ENCODE measurements around the gene CCR9.
"Not testable (repeated sequence)": the region's sequence is repeated elsewhere in the genome, so short reads cannot be mapped to it uniquely, and the experiment has no call there.

CCR9 gene

DNA sequence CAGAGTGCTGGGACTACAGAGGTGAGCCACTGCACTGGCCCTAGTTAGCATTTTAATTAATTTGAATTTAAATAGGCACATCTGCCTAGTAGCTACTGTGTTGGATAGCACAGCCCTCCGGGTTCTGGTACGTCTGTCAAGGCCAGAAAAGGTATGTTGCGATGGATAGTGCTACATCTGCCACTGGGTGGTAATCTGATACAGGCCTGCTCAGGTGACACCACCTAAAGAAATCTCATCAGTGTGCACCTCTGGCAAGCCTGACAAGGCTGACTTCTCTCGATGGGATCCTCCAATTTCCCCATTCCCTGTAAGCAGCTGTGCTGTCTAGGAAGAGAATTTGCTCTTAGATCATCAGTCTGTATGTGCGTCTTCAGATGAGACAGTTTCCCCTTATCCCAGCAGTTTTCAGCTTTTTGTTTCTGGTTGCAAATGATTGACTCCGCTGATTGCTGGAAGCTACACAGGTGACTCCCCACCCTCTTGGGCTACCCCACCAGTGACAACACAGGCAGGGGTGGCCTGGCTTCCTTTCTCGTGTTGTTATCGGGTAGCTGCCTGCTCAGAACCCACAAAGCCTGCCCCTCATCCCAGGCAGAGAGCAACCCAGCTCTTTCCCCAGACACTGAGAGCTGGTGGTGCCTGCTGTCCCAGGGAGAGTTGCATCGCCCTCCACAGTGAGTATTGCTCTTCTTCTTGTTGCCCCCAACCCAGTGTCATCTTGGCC, at the start of gene CCR9:
TSS of gene CCR9 (plus strand) at position 565 of the 727 bp plus-strand sequence. CDS start 8,391 bp downstream, outside the sequence.
- H3K9ac ChIP-seq, result no peak within 1 kb of the TSS
- H3K27ac ChIP-seq, result no peak within 1 kb of the TSS
- H3K4me3 ChIP-seq, result no peak within 1 kb of the TSS
- H3K27me3 ChIP-seq, result no peaks in the 10 kb centered on the region
- TF ChIP-seq Cebpa-rat (IDR thresholded peaks at IDR 0.05), result no peak
- no peaks in the 10 kb centered on the region for H4K20me1 ChIP-seq
- H3K36me3 ChIP-seq, result no peaks in the 10 kb centered on the region
- peaks cover 27% of the 10 kb centered on the region for H3K4me1 ChIP-seq
- no peak within 1 kb of the TSS for H3K4me2 ChIP-seq
- H3K9me3 ChIP-seq, result no peaks in the 10 kb centered on the region

DNA sequence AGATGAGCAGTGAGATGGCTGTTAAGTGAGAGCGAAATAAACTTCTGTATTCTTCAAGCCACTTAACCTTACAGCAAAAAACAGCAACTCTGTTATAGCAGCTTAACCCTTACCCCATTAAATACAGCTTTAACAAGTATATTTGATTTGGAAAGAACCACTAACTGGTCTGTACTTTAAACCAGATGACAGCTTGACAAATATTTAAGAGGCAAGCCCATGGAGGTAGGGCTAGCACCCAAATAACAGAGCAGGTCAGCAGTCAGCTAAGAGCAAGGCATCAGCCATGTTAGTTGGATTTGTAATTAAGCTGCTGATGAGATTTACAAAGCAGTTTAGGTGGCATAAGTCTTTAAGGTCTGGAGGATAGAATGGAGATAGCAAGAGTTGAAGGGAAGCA, 47.9 kb upstream of the CCR9 start:
- Histone ChIP-seq H3K4me1 (peaks cover 15% of the 10 kb centered on the region), H3K9ac (no peak overlapping the region), H3K27ac (no peak overlapping the region), H3K4me2 (no peak overlapping the region), H3K4me3 (no peak overlapping the region), H3K27me3 (no peaks in the 10 kb centered on the region), H3K36me3 (peaks cover 36% of the 10 kb centered on the region), H4K20me1 (0 out of 2 replicates have a peak, but pooled peaks cover 9% of the 10 kb centered on the region), H3K9me3 (no peaks in the 10 kb centered on the region)
- no peak for TF ChIP-seq Cebpa-rat (IDR thresholded peaks at IDR 0.05)

DNA sequence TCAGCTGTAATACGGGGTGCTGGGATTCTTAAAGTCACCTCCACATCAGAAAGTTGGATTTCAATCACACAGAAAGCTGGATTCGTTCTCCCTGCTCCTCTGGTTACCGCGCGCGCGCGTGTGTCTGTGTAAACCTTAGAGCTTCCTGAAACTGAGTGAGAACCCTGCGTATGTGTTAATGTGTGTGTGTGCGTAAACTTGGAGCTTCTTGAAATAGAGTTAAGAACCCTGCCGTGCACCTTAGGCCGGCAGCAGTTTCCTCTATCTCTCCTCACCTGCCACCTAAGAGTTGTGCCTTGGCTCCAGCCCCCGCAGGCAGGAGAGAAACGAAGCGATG, 45.0 kb upstream of the CCR9 start:
- Histone ChIP-seq H3K9me3 (no peaks in the 10 kb centered on the region), H3K4me3 (peak overlapping the region; percentile 91), H3K4me2 (peak overlapping the region; percentile 94), H4K20me1 (0 out of 2 replicates have a peak, but pooled peaks cover 9% of the 10 kb centered on the region), H3K27ac (peak overlapping the region; percentile 72), H3K36me3 (peaks cover 14% of the 10 kb centered on the region), H3K27me3 (no peaks in the 10 kb centered on the region), H3K9ac (peak overlapping the region; percentile 82), H3K4me1 (peaks cover 15% of the 10 kb centered on the region)
- TF ChIP-seq Cebpa-rat (IDR thresholded peaks at IDR 0.05), result no peak

GRCh38 chr3:45841757-45842491, 44.4 kb upstream of the CCR9 start, which contains the start of gene LZTFL1:
LZTFL1 (minus strand) TSS chr3:45842119; CDS start chr3:45841991, 128 bp downstream.
- Histone ChIP-seq H3K4me2 (peak within 1 kb of the TSS; percentile 94), H4K20me1 (0 out of 2 replicates have a peak, but pooled peaks cover 9% of the 10 kb centered on the region), H3K27ac (peak within 1 kb of the TSS; percentile 72), H3K4me1 (peaks cover 15% of the 10 kb centered on the region), H3K27me3 (no peaks in the 10 kb centered on the region), H3K36me3 (peaks cover 9% of the 10 kb centered on the region; the same call in 1 of the 2 replicates), H3K4me3 (peak within 1 kb of the TSS; percentile 91), H3K9ac (peak within 1 kb of the TSS; percentile 82), H3K9me3 (no peaks in the 10 kb centered on the region)
- TF ChIP-seq Cebpa-rat (IDR thresholded peaks at IDR 0.05), result peak; percentile 100

- H3K4me3 ChIP-seq, result no peak overlapping the region
- peaks cover 15% of the 10 kb centered on the region for H3K4me1 ChIP-seq
- no peaks in the 10 kb centered on the region for H3K27me3 ChIP-seq
- H4K20me1 ChIP-seq, result 0 out of 2 replicates have a peak, but pooled peaks cover 3% of the 10 kb centered on the region
- no peak overlapping the region for H3K9ac ChIP-seq
- no peak overlapping the region for H3K27ac ChIP-seq
- no peak overlapping the region for H3K4me2 ChIP-seq
- 0 out of 2 replicates have a peak, but pooled peaks cover 2% of the 10 kb centered on the region for H3K36me3 ChIP-seq
- no peak for TF ChIP-seq Cebpa-rat (IDR thresholded peaks at IDR 0.05)
- no peaks in the 10 kb centered on the region for H3K9me3 ChIP-seq
These were observed 43.3 kb upstream of the CCR9 start for GRCh38 chr3:45842851-45843625.

DNA sequence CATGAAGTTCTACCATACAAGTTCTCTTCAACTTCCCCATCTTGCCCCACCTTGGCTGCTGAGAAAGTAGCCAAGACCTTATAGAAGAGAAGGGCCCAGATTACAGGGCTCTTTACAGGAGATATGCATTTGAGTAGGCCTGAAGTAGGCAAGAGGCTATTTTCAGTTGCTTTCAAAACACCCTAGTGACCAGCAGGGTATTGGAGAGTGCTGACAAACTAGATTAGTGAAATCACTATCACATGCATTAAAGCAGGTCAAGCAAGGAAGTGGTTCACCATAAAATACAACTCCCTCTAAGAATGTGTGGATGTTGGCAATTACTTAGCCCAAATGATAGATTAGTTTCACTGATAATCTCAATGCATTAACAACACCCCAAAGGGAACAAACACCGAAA, 41.7 kb upstream of the CCR9 start:
- no peaks in the 10 kb centered on the region for H4K20me1 ChIP-seq
- no peak overlapping the region for H3K4me2 ChIP-seq
- no peaks in the 10 kb centered on the region for H3K9me3 ChIP-seq
- H3K27me3 ChIP-seq, result no peaks in the 10 kb centered on the region
- peaks cover 15% of the 10 kb centered on the region for H3K4me1 ChIP-seq
- H3K4me3 ChIP-seq, result no peak overlapping the region
- no peak overlapping the region for H3K27ac ChIP-seq
- H3K36me3 ChIP-seq, result no peaks in the 10 kb centered on the region
- H3K9ac ChIP-seq, result no peak overlapping the region
- no peak for TF ChIP-seq Cebpa-rat (IDR thresholded peaks at IDR 0.05)

GRCh38 chr3:45848392-45848791, 38.0 kb upstream of the CCR9 start:
- no peak overlapping the region for H3K9ac ChIP-seq
- H3K4me1 ChIP-seq, result peaks cover 7% of the 10 kb centered on the region; the same call in 1 of the 2 replicates
- no peaks in the 10 kb centered on the region for H3K36me3 ChIP-seq
- H3K4me3 ChIP-seq, result no peak overlapping the region
- H3K9me3 ChIP-seq, result no peaks in the 10 kb centered on the region
- H4K20me1 ChIP-seq, result no peaks in the 10 kb centered on the region
- H3K27ac ChIP-seq, result no peak overlapping the region
- H3K4me2 ChIP-seq, result no peak overlapping the region
- no peaks in the 10 kb centered on the region for H3K27me3 ChIP-seq
- TF ChIP-seq Cebpa-rat (IDR thresholded peaks at IDR 0.05), result no peak

DNA sequence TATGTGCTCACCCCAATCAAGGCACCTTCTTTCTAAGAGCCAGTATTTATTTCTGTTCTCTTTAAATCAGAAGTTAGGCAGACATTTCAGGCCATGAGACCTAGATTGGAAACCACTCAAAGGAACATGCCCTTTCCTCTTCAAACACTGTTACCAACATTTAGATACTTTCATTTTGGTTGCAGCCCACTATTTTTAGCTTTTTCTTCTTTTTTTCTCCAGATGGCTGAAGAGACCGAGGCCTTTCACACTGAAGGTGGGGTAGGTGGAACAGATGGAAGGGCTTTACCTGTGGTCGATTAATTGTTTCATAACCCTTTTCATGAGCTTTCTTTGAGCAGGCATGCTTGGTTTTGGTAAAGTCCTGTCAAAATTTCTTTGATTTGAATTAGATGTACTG, 33.5 kb upstream of the CCR9 start:
- H3K9me3 ChIP-seq, result 0 out of 2 replicates have a peak, but pooled peaks cover 6% of the 10 kb centered on the region
- no peaks in the 10 kb centered on the region for H3K36me3 ChIP-seq
- H3K4me1 ChIP-seq, result peaks cover 7% of the 10 kb centered on the region; the same call in 1 of the 2 replicates
- TF ChIP-seq Cebpa-rat (IDR thresholded peaks at IDR 0.05), result no peak
- H3K27me3 ChIP-seq, result no peaks in the 10 kb centered on the region
- H3K4me2 ChIP-seq, result peak overlapping the region; percentile 48
- no peaks in the 10 kb centered on the region for H4K20me1 ChIP-seq
- H3K4me3 ChIP-seq, result no peak overlapping the region
- H3K9ac ChIP-seq, result no peak overlapping the region
- no peak overlapping the region for H3K27ac ChIP-seq

DNA sequence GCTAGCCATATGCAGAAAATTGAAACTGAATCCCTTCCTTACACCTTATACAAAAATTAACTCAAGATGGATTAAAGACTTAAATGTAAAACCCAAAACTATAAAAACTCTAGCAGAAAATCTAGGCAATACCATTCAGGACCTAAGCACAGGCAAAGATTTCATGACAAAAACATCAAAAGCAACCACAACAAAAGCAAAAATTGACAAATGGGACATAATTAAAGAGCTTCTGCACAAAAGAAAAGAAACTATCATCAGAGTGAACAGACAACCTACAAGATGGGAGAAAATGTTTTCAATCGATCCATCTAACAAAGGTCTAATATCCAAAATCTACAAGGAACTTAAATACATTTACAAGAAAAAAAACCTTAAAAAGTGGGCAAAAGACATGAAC, 30.0 kb upstream of the CCR9 start:
- not testable (repeated sequence) for H3K4me3 ChIP-seq, H3K36me3 ChIP-seq, H3K9ac ChIP-seq, H3K4me2 ChIP-seq, H3K4me1 ChIP-seq, H3K27me3 ChIP-seq, H3K27ac ChIP-seq, H4K20me1 ChIP-seq, H3K9me3 ChIP-seq

DNA sequence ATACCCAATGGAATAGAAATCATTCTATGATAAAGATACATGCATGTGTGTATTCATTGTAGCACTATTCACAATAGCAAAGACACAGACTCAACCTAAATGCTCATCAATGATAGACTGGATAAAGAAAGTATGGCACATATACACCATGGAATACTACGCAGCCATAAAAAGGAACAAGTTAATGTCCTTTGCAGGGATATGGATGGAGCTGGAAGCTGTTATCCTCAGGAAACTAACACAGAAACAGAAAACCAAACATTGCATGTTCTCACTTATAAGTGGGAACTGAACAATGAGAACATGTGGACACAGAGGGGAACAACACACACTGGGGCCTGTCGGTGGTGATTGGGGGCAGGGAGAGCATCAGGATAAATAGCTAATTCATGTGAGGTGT, 29.3 kb upstream of the CCR9 start:
- not testable (repeated sequence) for H3K9me3 ChIP-seq, H3K27me3 ChIP-seq, H3K36me3 ChIP-seq, H3K27ac ChIP-seq, H3K4me2 ChIP-seq, H3K4me3 ChIP-seq, H3K4me1 ChIP-seq, H4K20me1 ChIP-seq, H3K9ac ChIP-seq

Measured in BLaER1 (cell line).